Measurements from ENCODE around the gene KRT2. TPM values are rescaled to one million over a fixed set of nuclear protein-coding genes. Genes with fewer than 3 reads are reported as not detected.

Gene KRT2
- total and polyA plus RNA-seq, 2 of the 8 experiments (the other 6 are each of a cell fraction or from before 2014, with no cell fraction given), result not detected

DNA sequence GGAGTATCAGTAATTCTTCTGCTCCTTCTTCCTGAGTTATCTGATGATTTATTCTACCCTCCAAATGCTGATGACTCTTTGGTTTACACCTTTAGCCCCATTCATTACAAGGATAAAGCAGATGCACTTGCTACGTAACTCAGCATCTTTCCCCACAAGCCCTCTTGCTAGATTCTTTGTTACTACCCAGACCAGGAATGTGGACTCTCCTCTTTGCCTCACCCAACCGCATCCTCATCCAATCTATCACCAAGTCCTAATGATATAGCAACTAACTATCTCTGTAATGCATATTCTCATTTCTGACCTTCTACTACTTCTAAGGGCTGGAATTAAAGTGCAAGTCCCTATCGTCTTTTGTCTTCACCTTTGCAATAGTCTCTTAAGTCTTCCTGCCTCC, 18.9 kb upstream of the KRT2 start (continued):
- TF ChIP-seq, protein P1, sequence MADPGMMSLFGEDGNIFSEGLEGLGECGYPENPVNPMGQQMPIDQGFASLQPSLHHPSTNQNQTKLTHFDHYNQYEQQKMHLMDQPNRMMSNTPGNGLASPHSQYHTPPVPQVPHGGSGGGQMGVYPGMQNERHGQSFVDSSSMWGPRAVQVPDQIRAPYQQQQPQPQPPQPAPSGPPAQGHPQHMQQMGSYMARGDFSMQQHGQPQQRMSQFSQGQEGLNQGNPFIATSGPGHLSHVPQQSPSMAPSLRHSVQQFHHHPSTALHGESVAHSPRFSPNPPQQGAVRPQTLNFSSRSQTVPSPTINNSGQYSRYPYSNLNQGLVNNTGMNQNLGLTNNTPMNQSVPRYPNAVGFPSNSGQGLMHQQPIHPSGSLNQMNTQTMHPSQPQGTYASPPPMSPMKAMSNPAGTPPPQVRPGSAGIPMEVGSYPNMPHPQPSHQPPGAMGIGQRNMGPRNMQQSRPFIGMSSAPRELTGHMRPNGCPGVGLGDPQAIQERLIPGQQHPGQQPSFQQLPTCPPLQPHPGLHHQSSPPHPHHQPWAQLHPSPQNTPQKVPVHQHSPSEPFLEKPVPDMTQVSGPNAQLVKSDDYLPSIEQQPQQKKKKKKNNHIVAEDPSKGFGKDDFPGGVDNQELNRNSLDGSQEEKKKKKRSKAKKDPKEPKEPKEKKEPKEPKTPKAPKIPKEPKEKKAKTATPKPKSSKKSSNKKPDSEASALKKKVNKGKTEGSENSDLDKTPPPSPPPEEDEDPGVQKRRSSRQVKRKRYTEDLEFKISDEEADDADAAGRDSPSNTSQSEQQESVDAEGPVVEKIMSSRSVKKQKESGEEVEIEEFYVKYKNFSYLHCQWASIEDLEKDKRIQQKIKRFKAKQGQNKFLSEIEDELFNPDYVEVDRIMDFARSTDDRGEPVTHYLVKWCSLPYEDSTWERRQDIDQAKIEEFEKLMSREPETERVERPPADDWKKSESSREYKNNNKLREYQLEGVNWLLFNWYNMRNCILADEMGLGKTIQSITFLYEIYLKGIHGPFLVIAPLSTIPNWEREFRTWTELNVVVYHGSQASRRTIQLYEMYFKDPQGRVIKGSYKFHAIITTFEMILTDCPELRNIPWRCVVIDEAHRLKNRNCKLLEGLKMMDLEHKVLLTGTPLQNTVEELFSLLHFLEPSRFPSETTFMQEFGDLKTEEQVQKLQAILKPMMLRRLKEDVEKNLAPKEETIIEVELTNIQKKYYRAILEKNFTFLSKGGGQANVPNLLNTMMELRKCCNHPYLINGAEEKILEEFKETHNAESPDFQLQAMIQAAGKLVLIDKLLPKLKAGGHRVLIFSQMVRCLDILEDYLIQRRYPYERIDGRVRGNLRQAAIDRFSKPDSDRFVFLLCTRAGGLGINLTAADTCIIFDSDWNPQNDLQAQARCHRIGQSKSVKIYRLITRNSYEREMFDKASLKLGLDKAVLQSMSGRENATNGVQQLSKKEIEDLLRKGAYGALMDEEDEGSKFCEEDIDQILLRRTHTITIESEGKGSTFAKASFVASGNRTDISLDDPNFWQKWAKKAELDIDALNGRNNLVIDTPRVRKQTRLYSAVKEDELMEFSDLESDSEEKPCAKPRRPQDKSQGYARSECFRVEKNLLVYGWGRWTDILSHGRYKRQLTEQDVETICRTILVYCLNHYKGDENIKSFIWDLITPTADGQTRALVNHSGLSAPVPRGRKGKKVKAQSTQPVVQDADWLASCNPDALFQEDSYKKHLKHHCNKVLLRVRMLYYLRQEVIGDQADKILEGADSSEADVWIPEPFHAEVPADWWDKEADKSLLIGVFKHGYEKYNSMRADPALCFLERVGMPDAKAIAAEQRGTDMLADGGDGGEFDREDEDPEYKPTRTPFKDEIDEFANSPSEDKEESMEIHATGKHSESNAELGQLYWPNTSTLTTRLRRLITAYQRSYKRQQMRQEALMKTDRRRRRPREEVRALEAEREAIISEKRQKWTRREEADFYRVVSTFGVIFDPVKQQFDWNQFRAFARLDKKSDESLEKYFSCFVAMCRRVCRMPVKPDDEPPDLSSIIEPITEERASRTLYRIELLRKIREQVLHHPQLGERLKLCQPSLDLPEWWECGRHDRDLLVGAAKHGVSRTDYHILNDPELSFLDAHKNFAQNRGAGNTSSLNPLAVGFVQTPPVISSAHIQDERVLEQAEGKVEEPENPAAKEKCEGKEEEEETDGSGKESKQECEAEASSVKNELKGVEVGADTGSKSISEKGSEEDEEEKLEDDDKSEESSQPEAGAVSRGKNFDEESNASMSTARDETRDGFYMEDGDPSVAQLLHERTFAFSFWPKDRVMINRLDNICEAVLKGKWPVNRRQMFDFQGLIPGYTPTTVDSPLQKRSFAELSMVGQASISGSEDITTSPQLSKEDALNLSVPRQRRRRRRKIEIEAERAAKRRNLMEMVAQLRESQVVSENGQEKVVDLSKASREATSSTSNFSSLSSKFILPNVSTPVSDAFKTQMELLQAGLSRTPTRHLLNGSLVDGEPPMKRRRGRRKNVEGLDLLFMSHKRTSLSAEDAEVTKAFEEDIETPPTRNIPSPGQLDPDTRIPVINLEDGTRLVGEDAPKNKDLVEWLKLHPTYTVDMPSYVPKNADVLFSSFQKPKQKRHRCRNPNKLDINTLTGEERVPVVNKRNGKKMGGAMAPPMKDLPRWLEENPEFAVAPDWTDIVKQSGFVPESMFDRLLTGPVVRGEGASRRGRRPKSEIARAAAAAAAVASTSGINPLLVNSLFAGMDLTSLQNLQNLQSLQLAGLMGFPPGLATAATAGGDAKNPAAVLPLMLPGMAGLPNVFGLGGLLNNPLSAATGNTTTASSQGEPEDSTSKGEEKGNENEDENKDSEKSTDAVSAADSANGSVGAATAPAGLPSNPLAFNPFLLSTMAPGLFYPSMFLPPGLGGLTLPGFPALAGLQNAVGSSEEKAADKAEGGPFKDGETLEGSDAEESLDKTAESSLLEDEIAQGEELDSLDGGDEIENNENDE (IDR thresholded peaks at IDR 0.05; ENCODE audit: insufficient replicate concordance, low read length), result no peak
- TF ChIP-seq ZNF274 (IDR thresholded peaks at IDR 0.05; ENCODE audit: borderline replicate concordance, extremely low read depth, low read length) (no peak), CBX8 (IDR thresholded peaks at IDR 0.05; ENCODE audit: borderline replicate concordance, low read depth, low read length) (no peak), KDM5A (IDR thresholded peaks at IDR 0.05; ENCODE audit: low read length) (no peak), SRF (IDR thresholded peaks at IDR 0.05; ENCODE audit: low read depth, low read length) (no peak), CTBP2 (IDR thresholded peaks at IDR 0.05; ENCODE audit: borderline replicate concordance, insufficient read depth, insufficient read length, low read length) (no peak), POU5F1 (IDR thresholded peaks at IDR 0.05; ENCODE audit: low read depth, low read length) (no peak), CEBPB (IDR thresholded peaks at IDR 0.05; ENCODE audit: low read depth, low read length) (no peak), SUZ12 (IDR thresholded peaks at IDR 0.05; ENCODE audit: low read length) (no peak), RNF2 (IDR thresholded peaks at IDR 0.05; ENCODE audit: borderline replicate concordance, low read depth, low read length, missing control alignments, poor library complexity, severe bottlenecking) (no peak)
- TF ChIP-seq, protein P2, sequence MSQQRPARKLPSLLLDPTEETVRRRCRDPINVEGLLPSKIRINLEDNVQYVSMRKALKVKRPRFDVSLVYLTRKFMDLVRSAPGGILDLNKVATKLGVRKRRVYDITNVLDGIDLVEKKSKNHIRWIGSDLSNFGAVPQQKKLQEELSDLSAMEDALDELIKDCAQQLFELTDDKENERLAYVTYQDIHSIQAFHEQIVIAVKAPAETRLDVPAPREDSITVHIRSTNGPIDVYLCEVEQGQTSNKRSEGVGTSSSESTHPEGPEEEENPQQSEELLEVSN (IDR thresholded peaks at IDR 0.05), result no peak
